ENCODE measurements around the gene AANAT. TPM values are rescaled to one million over a fixed set of nuclear protein-coding genes. Genes with fewer than 3 reads are reported as not detected.

AANAT gene
- total RNA-seq, 4 donors from 2014 or later, result not detected

DNA sequence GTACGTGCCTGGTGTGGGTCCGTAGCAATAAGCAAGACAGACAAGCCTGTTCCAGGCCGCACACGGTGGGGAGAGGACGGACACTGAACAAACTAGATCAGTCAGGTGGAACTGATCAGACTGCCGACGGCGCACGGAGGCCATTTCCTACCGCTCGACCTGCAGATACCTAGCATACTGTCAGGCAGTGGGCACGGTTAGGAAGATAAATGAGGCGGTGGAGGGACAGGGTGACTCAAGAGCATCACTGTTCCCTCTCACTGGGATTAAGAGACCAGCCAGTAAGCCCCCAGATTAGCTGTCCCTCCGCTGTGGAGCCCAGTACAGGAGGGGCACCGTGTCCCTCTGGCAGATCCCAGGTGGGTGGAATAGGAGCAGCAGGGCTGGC lies 4.8 kb downstream of the AANAT start:
- Histone ChIP-seq H3K4me1 (no peaks in the 10 kb centered on the region), H3K36me3 (peaks cover 54% of the 10 kb centered on the region), H3K27ac (no peak overlapping the region), H3K4me3 (no peak overlapping the region), H3K9me3 (no peaks in the 10 kb centered on the region), H3K27me3 (no peaks in the 10 kb centered on the region)
- 95% methylated on average over 12 of the region's 15 CpGs for WGBS
- TF ChIP-seq POLR2AphosphoS5 (IDR thresholded peaks at IDR 0.05) (no peak), POLR2A (IDR thresholded peaks at IDR 0.05) (no peak), EP300 (IDR thresholded peaks at IDR 0.05) (no peak)
- TF ChIP-seq, protein P1, sequence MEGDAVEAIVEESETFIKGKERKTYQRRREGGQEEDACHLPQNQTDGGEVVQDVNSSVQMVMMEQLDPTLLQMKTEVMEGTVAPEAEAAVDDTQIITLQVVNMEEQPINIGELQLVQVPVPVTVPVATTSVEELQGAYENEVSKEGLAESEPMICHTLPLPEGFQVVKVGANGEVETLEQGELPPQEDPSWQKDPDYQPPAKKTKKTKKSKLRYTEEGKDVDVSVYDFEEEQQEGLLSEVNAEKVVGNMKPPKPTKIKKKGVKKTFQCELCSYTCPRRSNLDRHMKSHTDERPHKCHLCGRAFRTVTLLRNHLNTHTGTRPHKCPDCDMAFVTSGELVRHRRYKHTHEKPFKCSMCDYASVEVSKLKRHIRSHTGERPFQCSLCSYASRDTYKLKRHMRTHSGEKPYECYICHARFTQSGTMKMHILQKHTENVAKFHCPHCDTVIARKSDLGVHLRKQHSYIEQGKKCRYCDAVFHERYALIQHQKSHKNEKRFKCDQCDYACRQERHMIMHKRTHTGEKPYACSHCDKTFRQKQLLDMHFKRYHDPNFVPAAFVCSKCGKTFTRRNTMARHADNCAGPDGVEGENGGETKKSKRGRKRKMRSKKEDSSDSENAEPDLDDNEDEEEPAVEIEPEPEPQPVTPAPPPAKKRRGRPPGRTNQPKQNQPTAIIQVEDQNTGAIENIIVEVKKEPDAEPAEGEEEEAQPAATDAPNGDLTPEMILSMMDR (IDR thresholded peaks at IDR 0.05), result no peak
- no peak for DNase-seq (ENCODE audit: low spot score in 2 of 2)

DNA sequence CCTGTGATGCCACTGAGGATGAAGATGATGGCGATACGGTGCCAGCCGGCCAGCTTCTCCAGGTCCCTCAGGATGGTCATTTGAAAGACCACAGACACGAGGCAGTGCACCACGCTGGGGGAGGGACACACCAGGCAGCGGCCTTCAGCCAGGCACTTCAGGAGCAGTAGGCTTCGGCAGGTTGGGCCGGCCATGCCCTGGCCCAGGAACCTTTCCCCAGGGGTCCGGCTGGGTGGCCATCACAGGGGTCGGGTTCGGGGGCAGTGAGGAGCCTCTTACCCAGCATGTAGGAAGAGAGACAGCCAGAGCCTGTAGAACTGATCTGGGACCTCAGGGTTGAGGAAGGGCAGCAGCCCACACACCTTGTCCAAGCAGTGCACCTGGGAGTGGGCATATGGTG lies 5.3 kb downstream of the AANAT start:
- Histone ChIP-seq H3K27ac (no peak overlapping the region), H3K4me3 (no peak overlapping the region), H3K36me3 (peaks cover 59% of the 10 kb centered on the region), H3K9me3 (no peaks in the 10 kb centered on the region), H3K4me1 (no peaks in the 10 kb centered on the region), H3K27me3 (no peaks in the 10 kb centered on the region)
- no peak for DNase-seq (ENCODE audit: low spot score in 2 of 2)
- TF ChIP-seq POLR2AphosphoS5 (IDR thresholded peaks at IDR 0.05) (no peak), POLR2A (IDR thresholded peaks at IDR 0.05) (no peak), EP300 (IDR thresholded peaks at IDR 0.05) (no peak)
- TF ChIP-seq, protein P1 (IDR thresholded peaks at IDR 0.05), result no peak
- WGBS, result 93% methylated on average over 3 of the region's 11 CpGs

- WGBS, result 92% methylated on average over 12 of the region's 18 CpGs
- H3K27ac ChIP-seq, result no peak overlapping the region
- peaks cover 64% of the 10 kb centered on the region for H3K36me3 ChIP-seq
- H3K4me3 ChIP-seq, result no peak overlapping the region
- H3K9me3 ChIP-seq, result no peaks in the 10 kb centered on the region
- TF ChIP-seq EP300 (IDR thresholded peaks at IDR 0.05), result no peak
- TF ChIP-seq, protein P1 (IDR thresholded peaks at IDR 0.05), result peak in 1 of 2 donors; percentile 10
- H3K4me1 ChIP-seq, result no peaks in the 10 kb centered on the region
- peak in 1 of 2 donors; percentile 54 for DNase-seq (ENCODE audit: low spot score in 2 of 2)
- no peaks in the 10 kb centered on the region for H3K27me3 ChIP-seq
Observed at GRCh38 chr17:76473541-76473985, 6.2 kb downstream of the AANAT start.

DNA sequence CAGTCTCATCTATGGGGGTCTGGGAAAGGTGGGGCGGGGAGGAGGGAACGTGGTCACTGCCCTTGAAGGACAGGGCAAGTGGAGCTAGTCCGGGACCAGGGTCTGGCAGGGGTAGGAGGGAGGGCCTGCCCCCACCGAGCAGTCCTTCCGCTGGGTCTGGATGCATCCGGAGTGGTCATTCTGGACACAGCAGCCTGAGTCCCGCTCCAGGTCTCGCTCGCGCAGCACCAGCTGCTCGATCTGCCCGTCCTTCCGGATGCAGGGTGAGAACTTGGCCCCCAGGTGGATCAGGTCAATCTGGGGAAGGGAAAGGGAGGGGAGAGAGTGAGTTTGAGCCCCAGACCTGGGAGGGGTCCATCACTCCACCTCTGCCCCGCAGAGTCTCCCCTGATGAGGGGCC lies 6.8 kb downstream of the AANAT start:
- no peaks in the 10 kb centered on the region for H3K4me1 ChIP-seq
- no peaks in the 10 kb centered on the region for H3K9me3 ChIP-seq
- 98% methylated on average over 14 of the region's 14 CpGs for WGBS
- no peak overlapping the region for H3K27ac ChIP-seq
- no peaks in the 10 kb centered on the region for H3K27me3 ChIP-seq
- no peak for TF ChIP-seq EP300 (IDR thresholded peaks at IDR 0.05)
- no peak for TF ChIP-seq POLR2A (IDR thresholded peaks at IDR 0.05)
- no peak for TF ChIP-seq POLR2AphosphoS5 (IDR thresholded peaks at IDR 0.05)
- TF ChIP-seq, protein P1 (IDR thresholded peaks at IDR 0.05), result no peak
- no peak for DNase-seq (ENCODE audit: low spot score in 2 of 2)
- H3K4me3 ChIP-seq, result no peak overlapping the region
- H3K36me3 ChIP-seq, result peaks cover 70% of the 10 kb centered on the region

DNA sequence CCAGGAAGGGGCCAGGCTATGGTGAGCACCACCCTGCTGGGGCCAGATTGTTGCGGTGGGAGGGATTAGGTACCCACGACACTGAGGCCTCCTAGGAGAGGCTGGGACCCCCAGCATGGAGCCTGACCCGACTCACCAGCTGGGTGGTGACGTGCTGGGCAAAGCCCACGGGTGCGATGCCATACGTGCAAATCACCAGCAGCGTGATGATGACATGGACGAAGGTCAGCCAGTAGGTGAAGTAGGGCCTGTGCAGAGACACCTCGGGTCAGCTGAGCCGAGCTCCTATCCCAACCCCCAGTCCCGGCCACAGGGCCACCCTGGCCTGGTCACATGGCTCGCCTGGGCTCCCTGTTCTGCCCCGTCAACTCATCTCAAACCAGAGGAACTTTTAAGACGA lies 7.5 kb downstream of the AANAT start:
- Histone ChIP-seq H3K9me3 (no peaks in the 10 kb centered on the region), H3K36me3 (peaks cover 69% of the 10 kb centered on the region)
- TF ChIP-seq EP300 (IDR thresholded peaks at IDR 0.05) (no peak), POLR2A (IDR thresholded peaks at IDR 0.05) (no peak), POLR2AphosphoS5 (IDR thresholded peaks at IDR 0.05) (no peak)
- TF ChIP-seq, protein P1 (IDR thresholded peaks at IDR 0.05), result no peak

More for the DNA sequence above, 7.5 kb downstream of the AANAT start:
- no peaks in the 10 kb centered on the region for H3K4me1 ChIP-seq
- H3K27me3 ChIP-seq, result no peaks in the 10 kb centered on the region
- DNase-seq (ENCODE audit: low spot score in 2 of 2), result no peak
- WGBS, result 90% methylated on average over 14 of the region's 15 CpGs
- H3K4me3 ChIP-seq, result no peak overlapping the region
- H3K27ac ChIP-seq, result no peak overlapping the region
